GM19023 (cell line): Measurements from ENCODE around the gene ST14.

Source experiments
- ATAC-seq: cut with Tn5 transposase; IDR thresholded peaks from one replicate; pipeline ENCODE4 v1.9.1; 2021; ENCODE audit warnings: mild to moderate bottlenecking, moderate library complexity; ENCODE audit not compliant: unreplicated experiment

Gene ST14

DNA sequence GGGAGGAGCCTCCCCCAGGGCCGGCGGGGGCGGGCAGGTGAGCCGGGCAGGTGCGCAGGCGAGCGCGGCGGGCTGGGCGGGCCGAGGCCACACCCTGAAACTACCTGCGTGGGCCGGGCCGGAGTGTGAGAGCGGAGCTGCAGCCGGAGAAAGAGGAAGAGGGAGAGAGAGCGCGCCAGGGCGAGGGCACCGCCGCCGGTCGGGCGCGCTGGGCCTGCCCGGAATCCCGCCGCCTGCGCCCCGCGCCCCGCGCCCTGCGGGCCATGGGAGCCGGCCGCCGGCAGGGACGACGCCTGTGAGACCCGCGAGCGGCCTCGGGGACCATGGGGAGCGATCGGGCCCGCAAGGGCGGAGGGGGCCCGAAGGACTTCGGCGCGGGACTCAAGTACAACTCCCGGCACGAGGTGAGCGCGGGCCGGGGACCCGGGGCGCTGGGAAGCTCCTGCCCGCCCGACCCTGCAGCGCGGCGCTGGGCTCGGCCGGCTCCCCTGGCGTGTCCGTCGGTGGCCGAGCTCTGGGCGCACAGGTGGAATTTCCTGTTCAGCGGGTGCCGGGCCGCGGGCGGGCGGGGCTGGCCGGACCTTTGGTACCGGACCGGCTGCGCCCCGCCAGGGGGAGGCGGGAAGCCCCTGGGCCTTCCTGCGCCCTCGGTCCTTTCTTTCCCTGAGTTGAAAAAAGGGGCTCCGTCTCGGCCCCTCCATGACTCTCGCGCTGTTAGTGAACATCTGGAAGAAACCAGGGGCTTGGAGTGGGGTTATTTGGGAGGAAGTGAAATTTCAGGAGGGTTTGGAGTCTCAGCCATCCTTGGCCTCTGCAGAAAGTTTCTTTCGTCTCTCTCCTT, at the start of gene ST14:
ST14 (plus strand) TSS at position 126 of the 841 bp plus-strand sequence; CDS start at position 324, 198 bp downstream.
- no peak for ATAC-seq

DNA sequence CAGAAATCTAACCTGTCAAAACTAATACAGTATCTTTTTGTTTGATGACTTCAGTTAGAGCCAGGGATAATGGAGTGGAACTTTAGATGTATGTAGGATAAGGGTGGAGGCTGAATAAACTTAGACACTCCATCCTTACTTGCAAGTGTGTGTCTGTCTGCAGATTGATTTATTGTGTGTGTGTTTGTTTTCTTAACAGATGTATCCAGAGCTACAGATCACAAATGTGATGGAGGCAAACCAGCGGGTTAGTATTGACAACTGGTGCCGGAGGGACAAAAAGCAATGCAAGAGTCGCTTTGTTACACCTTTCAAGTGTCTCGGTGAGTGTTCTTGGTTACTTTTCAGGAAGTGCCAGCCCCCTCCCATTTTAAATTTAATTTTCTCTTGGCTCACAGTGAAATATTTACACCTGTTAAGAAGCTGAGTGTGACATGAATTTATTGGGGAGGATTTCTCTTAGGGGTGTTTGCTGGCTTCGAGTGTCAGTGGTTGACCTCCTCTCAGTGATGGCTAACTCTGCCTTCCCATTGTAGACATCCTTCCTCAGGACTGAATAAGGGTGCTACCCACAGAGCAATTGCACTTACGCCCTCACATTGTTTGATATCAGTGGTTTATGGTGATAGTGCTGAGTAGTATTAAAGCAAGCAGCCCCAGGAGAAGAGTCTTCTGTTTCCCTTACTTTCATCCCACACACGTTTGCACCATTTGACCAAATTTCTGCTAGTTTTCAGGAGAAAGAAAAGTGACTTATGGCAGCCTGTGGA, 49.1 kb upstream of the ST14 start:
- no peak for ATAC-seq

DNA sequence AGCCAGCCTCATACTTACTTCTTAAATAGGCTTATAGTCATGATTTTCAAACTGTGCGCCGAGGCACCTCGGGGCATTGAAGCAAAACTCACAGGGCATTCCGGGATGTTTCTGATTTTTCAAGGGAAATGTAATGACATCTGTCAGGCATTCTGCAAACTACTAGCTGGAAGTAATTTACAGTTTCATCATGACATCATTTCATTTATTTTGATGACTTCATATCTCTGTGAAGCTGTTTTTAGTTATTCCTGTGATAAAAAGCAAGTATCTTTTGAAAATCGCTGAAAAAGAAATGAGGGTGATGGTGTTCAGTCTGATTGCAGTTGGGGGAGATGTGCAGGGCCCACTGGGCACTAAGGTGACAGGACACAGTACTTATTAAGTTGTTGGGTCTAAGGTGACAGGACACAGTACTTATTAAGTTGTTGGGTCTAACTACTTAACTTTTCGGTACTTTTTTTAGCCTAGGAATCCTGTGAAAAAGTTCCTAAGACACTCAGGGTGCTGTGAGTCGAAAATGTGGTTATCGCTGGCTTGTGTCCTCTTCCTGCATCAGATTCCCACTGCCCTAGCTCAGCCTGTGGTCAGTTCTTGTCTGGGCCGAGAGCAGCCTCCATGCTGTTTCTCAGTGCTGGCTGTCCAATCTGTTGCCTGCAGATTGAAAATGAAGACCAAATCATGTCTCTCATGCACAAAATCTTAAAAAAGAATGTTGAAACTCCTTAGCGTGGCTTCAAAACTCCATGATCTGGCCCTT, 47.3 kb upstream of the ST14 start:
- ATAC-seq, result no peak

DNA sequence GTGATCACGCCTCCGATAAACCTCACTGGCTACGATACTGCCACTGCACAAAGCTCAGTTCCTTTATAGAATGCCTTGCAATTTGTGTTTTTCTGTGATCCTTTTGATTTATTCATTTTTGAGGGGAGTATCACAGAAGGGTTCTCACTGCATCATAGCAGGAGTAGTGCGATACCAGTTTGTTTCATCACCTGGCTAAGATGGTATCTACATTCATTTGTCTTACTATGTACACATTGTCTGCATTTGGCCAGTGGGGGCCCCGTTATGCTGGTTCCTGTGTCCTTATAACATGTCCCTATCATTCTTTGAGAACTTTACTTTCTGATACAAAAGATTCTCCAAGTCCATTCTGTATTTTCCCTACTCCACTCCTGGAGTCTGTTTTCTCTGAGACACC, 45.3 kb upstream of the ST14 start:
- ATAC-seq, result no peak

DNA sequence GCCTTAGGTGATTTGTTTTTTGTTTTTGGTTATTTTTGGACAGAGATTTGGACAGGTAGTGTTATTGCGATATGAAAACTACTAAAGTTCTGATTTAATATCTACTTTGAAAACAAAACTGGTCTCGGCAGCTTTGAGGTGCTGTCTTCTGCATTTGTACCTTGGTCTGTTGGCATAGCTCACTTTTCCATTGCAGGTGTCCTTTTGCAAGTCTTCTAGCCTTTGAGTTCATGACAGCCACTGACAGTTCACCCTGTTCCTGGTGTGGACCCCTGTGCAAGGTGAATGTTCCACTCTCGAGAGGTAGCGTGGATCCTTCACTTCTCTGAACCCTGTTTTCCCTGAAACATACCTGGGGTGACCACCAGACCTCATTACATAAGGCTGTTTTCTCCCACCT, 44.9 kb upstream of the ST14 start:
- no peak for ATAC-seq

DNA sequence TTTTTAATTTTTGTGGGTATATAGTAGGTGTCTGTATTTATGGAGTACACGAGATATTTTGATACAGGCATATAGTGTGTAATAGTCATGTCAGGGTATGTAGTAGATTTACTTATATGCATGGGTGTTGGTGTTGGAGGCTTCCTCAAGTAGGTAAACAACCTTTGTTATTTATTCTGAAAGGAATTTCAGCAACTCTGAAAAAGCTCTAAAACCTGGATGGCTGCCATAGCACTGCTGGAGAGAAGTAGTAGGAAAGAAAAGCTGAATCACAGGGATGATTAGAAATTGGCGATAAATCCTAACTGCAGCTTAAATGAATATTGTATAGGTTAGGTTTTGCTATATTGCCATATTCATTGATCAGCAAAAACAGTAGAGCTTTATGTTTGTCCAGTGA, 44.4 kb upstream of the ST14 start:
- no peak for ATAC-seq

DNA sequence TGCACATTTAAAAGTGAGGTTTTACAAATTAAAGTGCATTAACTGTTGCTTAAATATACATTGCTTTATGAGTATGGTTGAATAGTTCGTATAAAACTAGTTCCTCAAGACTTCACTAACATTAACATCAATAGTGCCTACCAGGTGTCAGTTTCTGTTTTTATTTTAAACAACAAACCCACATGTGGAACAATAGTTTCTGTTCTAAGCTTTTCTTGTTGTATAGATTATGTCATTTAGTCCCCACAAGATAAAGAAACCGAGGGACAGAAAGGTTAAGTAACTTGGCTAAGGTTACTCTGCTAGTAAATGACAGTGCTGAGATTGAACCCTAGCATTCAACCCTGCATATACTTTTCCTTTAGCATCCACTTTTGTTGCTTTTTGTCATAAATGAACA, 41.4 kb upstream of the ST14 start:
- ATAC-seq, result no peak

DNA sequence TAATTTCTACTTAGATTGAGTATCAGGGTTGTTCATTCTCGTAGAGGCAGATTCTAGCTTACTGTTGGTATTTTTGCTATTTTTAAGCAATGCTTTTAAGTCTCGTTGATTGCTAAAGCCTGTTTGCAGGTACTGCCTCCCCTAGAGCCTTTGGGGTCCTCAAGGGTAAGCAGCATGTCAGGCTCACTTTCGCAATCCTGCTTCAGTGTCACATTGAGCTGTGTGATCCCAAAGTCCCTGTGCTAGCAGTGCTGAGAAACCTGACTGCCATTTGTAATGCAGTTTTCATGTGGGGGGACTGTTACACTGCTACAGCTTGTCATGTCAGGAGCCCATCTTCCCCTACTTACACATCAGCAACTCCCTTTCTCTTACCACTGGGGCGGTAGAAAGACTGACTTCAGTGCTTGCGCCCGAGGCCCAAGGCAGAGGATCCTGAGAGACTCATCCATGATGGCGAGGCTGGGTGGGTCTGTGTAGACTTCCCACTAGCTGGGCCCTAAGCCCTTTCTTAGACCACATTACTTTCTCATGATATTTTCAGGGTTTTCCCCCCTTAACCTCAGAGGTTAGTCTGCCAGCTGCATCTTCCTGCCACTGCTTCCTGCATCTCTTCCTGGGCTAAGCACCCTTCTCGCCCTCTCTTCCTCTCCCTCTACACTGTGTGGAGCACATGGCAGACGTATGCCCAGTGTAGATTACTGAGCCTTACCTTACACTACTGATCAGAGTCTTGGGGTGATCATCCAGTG, 40.8 kb upstream of the ST14 start:
- peak; percentile 47 for ATAC-seq

DNA sequence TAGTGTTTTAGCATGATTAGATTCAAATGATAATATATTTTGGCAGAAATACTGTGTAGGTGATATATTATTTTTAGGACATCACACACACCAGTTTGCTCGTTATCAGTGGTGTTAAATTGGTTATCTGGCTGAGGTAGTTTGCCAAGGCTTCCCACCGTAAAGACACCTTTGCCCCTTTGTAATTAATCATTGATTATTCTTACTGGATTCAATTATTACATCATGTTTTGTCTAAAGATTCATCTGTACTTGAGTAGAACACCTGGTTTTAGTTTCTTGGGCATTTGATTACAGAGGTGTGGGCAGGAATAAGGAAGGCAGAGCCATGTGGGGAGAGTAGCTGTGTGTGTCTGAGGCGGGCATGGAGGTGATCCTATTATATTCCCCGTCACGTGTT, 39.5 kb upstream of the ST14 start:
- no peak for ATAC-seq

DNA sequence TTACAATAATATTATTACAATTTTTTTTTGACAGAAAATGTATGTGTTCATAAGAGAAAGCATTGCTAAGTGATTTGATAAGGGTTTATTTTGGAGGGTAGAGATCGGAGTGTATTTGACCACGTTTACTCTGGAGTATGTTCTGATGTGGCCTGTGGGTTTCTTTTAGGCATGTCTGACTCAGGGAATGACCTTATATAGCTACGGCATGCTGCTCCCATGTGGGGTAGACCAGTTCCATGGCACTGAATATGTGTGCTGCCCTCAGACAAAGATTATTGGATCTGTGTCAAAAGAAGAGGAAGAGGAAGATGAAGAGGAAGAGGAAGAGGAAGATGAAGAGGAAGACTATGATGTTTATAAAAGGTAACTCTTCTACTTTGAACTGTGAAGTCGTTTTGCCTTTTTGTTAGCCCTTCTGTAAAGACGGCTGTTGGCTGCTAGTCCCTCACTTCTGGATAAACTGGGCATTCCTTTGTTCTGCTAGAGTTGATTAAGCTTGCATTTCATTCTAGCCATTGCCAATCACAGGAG, 38.1 kb upstream of the ST14 start:
- no peak for ATAC-seq

DNA sequence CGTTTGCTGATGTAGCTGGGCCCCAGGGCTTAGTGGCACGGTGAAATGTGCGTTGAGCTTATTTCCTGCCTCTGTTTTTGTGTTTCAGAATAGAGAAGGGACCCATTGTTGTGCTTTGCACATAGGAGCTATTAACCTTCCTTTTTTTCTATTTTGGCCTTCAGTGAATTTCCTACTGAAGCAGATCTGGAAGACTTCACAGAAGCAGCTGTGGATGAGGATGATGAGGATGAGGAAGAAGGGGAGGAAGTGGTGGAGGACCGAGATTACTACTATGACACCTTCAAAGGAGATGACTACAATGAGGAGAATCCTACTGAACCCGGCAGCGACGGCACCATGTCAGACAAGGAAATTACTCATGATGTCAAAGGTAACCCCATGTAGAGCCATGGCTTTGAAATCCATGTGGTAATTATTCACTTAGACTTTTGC, 37.4 kb upstream of the ST14 start:
- no peak for ATAC-seq

DNA sequence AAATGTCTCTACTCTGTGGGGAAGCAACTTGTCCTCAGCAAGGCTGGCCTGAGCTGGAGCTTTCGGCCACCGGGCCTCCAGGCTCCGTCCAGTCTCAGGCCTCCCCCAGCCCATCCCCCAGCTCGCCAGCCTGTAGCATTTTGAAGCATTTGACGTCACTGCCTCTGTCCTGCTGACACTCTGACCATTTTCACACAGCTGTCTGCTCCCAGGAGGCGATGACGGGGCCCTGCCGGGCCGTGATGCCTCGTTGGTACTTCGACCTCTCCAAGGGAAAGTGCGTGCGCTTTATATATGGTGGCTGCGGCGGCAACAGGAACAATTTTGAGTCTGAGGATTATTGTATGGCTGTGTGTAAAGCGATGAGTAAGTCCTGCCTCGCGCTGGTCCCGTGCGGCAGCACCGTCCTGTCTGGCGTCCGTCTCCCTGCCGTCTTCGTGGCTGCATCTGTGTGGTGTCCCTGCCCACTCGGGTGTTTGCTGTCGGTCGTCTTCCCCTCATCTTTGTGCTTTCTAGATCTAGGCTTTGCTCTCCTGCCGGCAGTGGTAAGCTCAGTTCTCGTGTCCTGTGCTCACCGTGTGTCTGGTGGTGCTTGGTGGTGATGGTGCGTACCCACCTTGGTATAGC, 36.1 kb upstream of the ST14 start:
- ATAC-seq, result no peak

DNA sequence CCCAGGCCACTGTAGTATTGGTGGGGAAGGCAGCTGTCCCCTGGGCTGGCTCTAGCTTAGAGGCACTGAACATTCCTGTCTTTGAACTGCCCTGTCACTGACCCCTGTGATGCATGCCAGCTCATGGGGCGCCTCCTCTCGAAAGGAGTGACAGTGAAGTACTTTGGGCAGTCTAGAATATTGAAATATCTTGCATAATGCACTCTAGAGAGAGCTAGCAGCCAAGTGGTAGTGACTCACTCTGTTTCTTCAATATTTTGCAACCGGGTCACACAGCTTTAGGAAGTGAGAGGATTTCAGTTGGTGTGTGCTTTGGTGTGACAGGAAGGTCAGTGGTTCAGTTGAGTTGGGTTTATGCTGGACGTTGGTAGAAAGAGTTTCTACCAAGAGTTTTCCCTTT, 35.5 kb upstream of the ST14 start:
- no peak for ATAC-seq

DNA sequence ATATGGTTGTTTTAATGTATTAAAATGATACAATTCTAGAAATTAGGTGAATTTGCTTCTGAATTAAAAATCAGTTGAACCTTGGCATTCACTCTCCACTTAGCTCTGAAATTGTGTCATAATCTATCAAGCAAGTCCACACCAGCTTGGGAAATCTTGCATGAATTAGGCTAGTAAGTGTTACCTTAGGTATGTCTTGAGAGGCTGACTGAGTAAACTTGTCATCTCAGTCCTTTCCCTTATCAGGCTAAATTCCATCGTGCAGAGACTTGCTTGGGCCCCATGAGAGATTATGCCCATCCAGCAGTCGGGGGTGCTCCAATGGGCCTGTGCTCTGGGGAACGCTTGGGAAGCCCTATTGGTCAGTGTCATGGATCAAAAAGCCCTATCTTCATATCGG, 33.9 kb upstream of the ST14 start:
- ATAC-seq, result no peak

DNA sequence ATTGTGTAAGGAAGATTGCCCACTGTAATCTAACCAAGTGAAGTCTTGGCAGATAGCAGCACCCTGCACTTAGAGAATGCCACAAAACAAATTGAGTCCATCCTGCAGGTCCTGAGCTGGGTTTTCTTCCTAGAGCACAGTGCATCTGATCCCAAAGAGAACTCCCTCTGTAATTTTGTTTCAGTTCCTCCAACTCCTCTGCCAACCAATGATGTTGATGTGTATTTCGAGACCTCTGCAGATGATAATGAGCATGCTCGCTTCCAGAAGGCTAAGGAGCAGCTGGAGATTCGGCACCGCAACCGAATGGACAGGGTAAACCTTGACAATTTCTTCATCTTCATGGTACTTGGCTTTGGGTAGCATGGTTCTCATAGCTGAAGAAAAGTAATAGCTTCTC, 33.1 kb upstream of the ST14 start:
- no peak for ATAC-seq

DNA sequence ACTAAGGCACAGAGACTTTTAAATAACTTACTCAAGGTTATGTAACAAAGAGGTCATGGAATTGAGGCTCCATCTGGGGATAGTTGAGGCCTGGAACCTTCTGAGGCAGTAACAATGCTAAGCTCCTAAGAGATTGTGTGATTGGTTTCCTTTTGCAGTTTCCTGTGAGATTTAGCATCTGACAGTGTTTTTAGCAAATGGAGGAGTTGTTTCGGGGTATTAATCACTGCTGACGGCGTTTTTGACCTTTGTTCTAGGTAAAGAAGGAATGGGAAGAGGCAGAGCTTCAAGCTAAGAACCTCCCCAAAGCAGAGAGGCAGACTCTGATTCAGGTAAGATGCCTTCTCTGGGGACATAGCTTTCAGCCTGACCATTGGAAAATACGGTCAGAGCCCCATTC, 32.1 kb upstream of the ST14 start:
- no peak for ATAC-seq

DNA sequence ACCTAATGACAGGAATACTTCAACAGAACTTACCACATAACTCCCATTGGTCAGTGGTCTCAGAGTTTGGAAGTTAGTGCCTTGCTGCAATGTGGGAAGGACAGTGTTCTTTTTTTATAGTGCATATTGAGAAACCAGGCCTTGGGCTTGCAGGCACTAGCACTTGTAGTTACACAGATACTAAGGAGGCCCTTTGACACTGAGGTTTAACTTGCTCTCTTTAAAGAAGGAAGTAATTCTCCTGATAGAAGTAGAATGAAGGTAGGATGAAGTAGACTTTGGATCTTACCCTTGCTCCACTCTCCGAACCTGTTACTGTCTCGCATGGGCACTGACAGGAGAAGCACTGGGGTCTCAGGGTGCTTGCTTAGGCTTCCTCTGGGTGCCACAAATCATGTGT, 31.0 kb upstream of the ST14 start:
- no peak for ATAC-seq

DNA sequence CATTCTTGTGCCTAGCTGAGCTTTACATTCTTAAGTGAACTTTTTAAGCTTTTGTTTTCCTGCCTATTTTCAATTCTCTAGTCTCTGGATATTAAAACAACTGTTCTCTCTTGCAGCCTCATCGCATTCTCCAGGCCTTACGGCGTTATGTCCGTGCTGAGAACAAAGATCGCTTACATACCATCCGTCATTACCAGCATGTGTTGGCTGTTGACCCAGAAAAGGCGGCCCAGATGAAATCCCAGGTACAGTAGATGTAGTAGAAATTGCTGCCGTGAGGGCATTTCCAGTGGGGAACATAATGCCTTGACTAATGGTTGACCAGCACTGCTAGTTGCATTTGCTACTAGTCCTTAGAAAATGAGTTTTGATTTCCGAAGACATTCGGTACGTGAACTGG, 29.7 kb upstream of the ST14 start:
- no peak for ATAC-seq

DNA sequence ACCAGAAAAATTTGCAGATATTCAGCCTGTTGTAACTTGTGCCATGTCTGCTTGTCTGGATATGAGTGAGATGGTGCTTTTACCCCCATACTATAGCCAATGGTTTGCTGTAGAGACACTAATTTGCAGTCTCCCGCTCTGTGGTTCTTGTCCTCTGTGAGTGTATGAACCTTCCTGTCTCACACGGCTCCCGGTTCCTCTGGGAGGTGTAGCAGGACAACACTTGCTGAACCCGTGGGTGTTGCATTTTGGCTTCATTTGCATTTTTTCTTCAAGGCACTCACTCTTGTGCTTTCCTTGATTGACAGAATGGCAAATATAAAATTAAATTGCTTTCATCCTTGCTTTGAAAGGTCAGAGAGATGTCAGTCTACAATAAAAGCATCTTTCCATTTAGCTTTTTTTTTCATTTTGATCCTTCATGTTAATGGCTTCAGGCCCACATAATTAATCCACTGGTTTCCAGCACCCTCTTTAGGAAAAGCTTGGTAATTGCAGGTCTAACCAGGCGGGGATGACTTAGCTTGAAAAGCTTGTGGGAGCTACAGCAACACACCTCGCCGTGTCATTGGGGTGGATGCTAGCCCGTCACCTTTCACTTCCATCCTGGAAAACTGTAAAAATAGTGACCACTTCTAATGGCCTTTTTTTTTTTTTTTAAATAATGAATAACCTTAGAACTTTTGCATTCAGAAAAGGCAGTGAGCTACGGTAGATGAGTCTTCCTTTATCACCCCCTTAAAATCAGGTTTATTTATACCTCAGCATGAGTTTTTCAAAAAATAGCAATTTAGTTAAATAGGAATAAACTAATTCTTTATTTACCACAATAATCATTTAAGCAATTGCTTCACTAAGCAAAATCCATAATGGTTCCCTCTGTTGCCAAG, 27.4 kb upstream of the ST14 start:
- ATAC-seq, result peak; percentile 69
